ENCODE measurements around the gene FASN. TPM values are rescaled to one million over a fixed set of nuclear protein-coding genes. Genes with fewer than 3 reads are reported as not detected.

FASN gene
- total RNA-seq, 4 donors from 2014 or later, result 141 to 424 (median 233) TPM

GRCh38 chr17:82088838-82089722 lies 9.0 kb downstream of the FASN start:
- 87 to 93% methylated on average over 31 to 38 of the region's 47 CpGs for WGBS, 2 donors
- no peak overlapping the region for H3K4me3 ChIP-seq (ENCODE audit: low read depth, poor library complexity, severe bottlenecking)
- no peak for TF ChIP-seq POLR2A (IDR thresholded peaks at IDR 0.05)
- no peak for TF ChIP-seq CTCF (IDR thresholded peaks at IDR 0.05)
- intact Hi-C loops (cut with DNase I; ENCODE audit: low total_unique reads), result no loop called here
- DNase-seq (ENCODE audit: low spot score in 2 of 2), result no peak

GRCh38 chr17:82087961-82088837 lies 9.8 kb downstream of the FASN start:
- H3K4me3 ChIP-seq (ENCODE audit: low read depth, poor library complexity, severe bottlenecking), result no peak overlapping the region
- intact Hi-C loops (cut with DNase I; ENCODE audit: low total_unique reads), result no loop called here
- no peak for TF ChIP-seq POLR2A (IDR thresholded peaks at IDR 0.05)
- TF ChIP-seq CTCF (IDR thresholded peaks at IDR 0.05), result no peak
- WGBS, 2 donors, result 94% methylated on average over 46 of the region's 48 CpGs
- no peak for DNase-seq (ENCODE audit: low spot score in 2 of 2)

- TF ChIP-seq POLR2A (IDR thresholded peaks at IDR 0.05) (no peak), CTCF (IDR thresholded peaks at IDR 0.05) (no peak)
- intact Hi-C loops (cut with DNase I; ENCODE audit: low total_unique reads), result no loop called here
- 89 to 91% methylated on average over 23 to 39 of the region's 39 CpGs for WGBS, 2 donors
- no peak overlapping the region for H3K4me3 ChIP-seq (ENCODE audit: low read depth, poor library complexity, severe bottlenecking)
- no peak for DNase-seq (ENCODE audit: low spot score in 2 of 2)
These were observed 10.8 kb downstream of the FASN start for GRCh38 chr17:82086941-82087906.

- 95 to 97% methylated on average over 16 to 17 of the region's 25 CpGs for WGBS, 2 donors
- intact Hi-C loops (cut with DNase I; ENCODE audit: low total_unique reads), result no loop called here
- DNase-seq (ENCODE audit: low spot score in 2 of 2), result no peak
- TF ChIP-seq CTCF (IDR thresholded peaks at IDR 0.05), result no peak
- TF ChIP-seq POLR2A (IDR thresholded peaks at IDR 0.05), result no peak
- no peak overlapping the region for H3K4me3 ChIP-seq (ENCODE audit: low read depth, poor library complexity, severe bottlenecking)
These were observed 11.9 kb downstream of the FASN start for GRCh38 chr17:82085931-82086764.
